Heart left ventricle (tissue), 16 donors: Measurements from ENCODE around the gene CCDC51. TPM values are rescaled to one million over a fixed set of nuclear protein-coding genes. Genes with fewer than 3 reads are reported as not detected.

Experiments used
- ATAC-seq, 4 donors: fragments of 200-7000 bp; cut with Tn5 transposase; one replicate each; pipeline ENCODE4 v1.9.1; 2020 to 2022; ENCODE audit warnings: moderate library complexity in 4 of 4, mild to moderate bottlenecking in 3 of 4, moderate number of reproducible peaks in 1 of 4
- DNase-seq, 5 donors: peaks; one replicate each; pipeline ENCODE4 v3.0.0-alpha.2; 2020
- H3K27ac ChIP-seq, 12 donors: fragments of 200-600 bp; sonication (generic) in 4 of 12; one replicate each; pipeline versions ENCODE4 v1.5.0 to v1.8.0; 2016 to 2022; ENCODE audit warnings: mild to moderate bottlenecking in 2 of 12
- H3K27me3 ChIP-seq, 9 donors: fragments of 200-600 bp; sonication (generic) in 2 of 9; one replicate each; pipeline versions ENCODE4 v1.5.1 to v1.8.0; 2016 to 2022; ENCODE audit warnings: mild to moderate bottlenecking in 3 of 9
- H3K36me3 ChIP-seq, 9 donors: fragments of 200-600 bp; sonication (generic) in 2 of 9; one replicate each; pipeline versions ENCODE4 v1.5.0 to v1.8.0; 2018 to 2022; ENCODE audit warnings: mild to moderate bottlenecking in 2 of 9
- H3K4me1 ChIP-seq, 12 donors: fragments of 200-600 bp; sonication (generic) in 4 of 12; one replicate each; pipeline versions ENCODE4 v1.5.0 to v1.8.0; 2016 to 2022; ENCODE audit warnings: mild to moderate bottlenecking in 3 of 12
- H3K4me3 ChIP-seq, 12 donors: fragments of 200-600 bp; sonication (generic) in 4 of 12; one replicate each; pipeline versions ENCODE4 v1.5.0 to v1.8.0; 2017 to 2022; ENCODE audit warnings: mild to moderate bottlenecking in 9 of 12, moderate library complexity in 4 of 12
- H3K9me3 ChIP-seq, 12 donors: fragments of 200-600 bp; sonication (generic) in 4 of 12; one replicate each; pipeline versions ENCODE4 v1.5.0 to v1.8.0; 2016 to 2022; ENCODE audit warnings: mild to moderate bottlenecking in 1 of 12
- POLR2A ChIP-seq, 2 donors: fragments of 450-650 bp; IDR thresholded peaks; one replicate each; pipeline ENCODE4 v1.6.1; 2017; ENCODE audit warnings: antibody characterized with exemption in 2 of 2, mild to moderate bottlenecking in 2 of 2, moderate library complexity in 2 of 2
- WGBS, 4 donors: extraction: QIAGEN DNeasy Blood & Tissue Kit in 2 of 4; methylation state at CpG; one replicate each; pipeline versions ENCODE4 v1.1.5 to v1.1.7; 2013 to 2018; 5-methylcytosine and 5-hydroxymethylcytosine counted together
- intact Hi-C, 10 donors: fragments of 100-400 bp; cut with DNase I; formaldehyde crosslinking; loops; one replicate each; pipeline versions ENCODE4 v1.11.1 to v1.14.2; 2022
- polyA plus RNA-seq, 2 donors: library from polyadenylated mRNA; stranded (reverse); fragments of 200-250 nt; gene quantifications; one replicate each; pipeline ENCODE4 v1.2.3, GENCODE V29; 2013
- total RNA-seq, 9 donors: library from RNA; depleted of rRNA in 2 of 9; stranded (reverse); fragments of >200 nt in 2 of 9; fragmentation: NEBNext Ultra II Directional in 3 of 9; extraction: Animal tissue kit (Norgen Biotek cat#: 25700) in 3 of 9; gene quantifications; one replicate each; pipeline versions ENCODE4 v1.1.0 to v1.2.4, GENCODE V29; 2016 to 2023
- TF ChIP-seq, protein P1 (sequence below), 12 donors: fragments of 200-600 bp; sonication (generic) in 4 of 12; IDR thresholded peaks; one replicate each; pipeline versions ENCODE4 v1.5.0 to v1.8.0; 2018 to 2022; ENCODE audit warnings: antibody characterized with exemption in 12 of 12, mild to moderate bottlenecking in 5 of 12
- donor health status: ischemic (EF 13 %, LVEDD 7.1; RV severe dilation, severe dysfunction).
- donor health status: healthy with polysubstance abuse.
- donor health status: DM: no; HTN: yes; CAD: no.
- donor health status: DM: no; HTN: no; CAD: no.
- donor health status: ischemic (EF 25% LVEDD 6.9; RV normal size, moderate dysfunction).
- donor health status: ischemic (EF 25% LVEDD 5.7; RV mildly dilated, moderate dysfunction).
- donor health status: healthy.
- donor health status: DM: yes; HTN: yes; CAD: no.
- donor health status: ischemic (EF 35%, LVEDD 5.7; RV mildly dilated, moderate dysfunction).
- donor health status: nonischemic (EF 11% LVEDD 7.7; RV severe dilation, severe dysfunction).
- donor health status: DM: yes; HTN: yes; CAD: no.
- donor health status: PGD.
- donor health status: ischemic (EF 29% LVEDD 5.4; RV normal size, mild dysfunction).
- donor health status: nonischemic (EF 23%, LVEDD 6.1; RV moderate dilation, normal function).

CCDC51 gene
- total and polyA plus RNA-seq, 11 donors, result 8.2 to 14.8 (median 11.6) TPM

GRCh38 chr3:48429317-48429959, 10.5 kb downstream of the CCDC51 start:
- TF ChIP-seq, protein P1, sequence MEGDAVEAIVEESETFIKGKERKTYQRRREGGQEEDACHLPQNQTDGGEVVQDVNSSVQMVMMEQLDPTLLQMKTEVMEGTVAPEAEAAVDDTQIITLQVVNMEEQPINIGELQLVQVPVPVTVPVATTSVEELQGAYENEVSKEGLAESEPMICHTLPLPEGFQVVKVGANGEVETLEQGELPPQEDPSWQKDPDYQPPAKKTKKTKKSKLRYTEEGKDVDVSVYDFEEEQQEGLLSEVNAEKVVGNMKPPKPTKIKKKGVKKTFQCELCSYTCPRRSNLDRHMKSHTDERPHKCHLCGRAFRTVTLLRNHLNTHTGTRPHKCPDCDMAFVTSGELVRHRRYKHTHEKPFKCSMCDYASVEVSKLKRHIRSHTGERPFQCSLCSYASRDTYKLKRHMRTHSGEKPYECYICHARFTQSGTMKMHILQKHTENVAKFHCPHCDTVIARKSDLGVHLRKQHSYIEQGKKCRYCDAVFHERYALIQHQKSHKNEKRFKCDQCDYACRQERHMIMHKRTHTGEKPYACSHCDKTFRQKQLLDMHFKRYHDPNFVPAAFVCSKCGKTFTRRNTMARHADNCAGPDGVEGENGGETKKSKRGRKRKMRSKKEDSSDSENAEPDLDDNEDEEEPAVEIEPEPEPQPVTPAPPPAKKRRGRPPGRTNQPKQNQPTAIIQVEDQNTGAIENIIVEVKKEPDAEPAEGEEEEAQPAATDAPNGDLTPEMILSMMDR (IDR thresholded peaks at IDR 0.05), result no peak
- TF ChIP-seq POLR2A (IDR thresholded peaks at IDR 0.05), result peak in 1 of 2 donors; percentile 53
- Histone ChIP-seq H3K4me3 (peak overlapping the region; percentile 62 to 87 (median 80)), H3K36me3 (peaks cover 0 to 25% (median 16%) of the 10 kb centered on the region in 9 donors), H3K27ac (peak overlapping the region; percentile 51 to 94 (median 89)), H3K4me1 (peaks cover 4 to 62% (median 42%) of the 10 kb centered on the region in 12 donors), H3K9me3 (no peaks in the 10 kb centered on the region), H3K27me3 (no peaks in the 10 kb centered on the region)
- ATAC-seq (peak in 2 of 4 donors; percentile 22 to 47), DNase-seq (peak; percentile 41 to 73 (median 57))
- intact Hi-C loops, result no loop called here
- 0 to 1% (median 1%) methylated on average over 41 to 86 of the region's 86 CpGs for WGBS, 4 donors

- Histone ChIP-seq H3K4me1 (peaks cover 4 to 66% (median 41%) of the 10 kb centered on the region in 12 donors), H3K27me3 (no peaks in the 10 kb centered on the region), H3K9me3 (no peaks in the 10 kb centered on the region), H3K36me3 (peaks cover 0 to 18% (median 16%) of the 10 kb centered on the region in 9 donors), H3K4me3 (peak overlapping the region; percentile 62 to 87 (median 80)), H3K27ac (peak overlapping the region; percentile 51 to 94 (median 89))
- intact Hi-C loops, result no loop called here
- ATAC-seq (peak in 3 of 4 donors; percentile 15 to 25 (median 19)), DNase-seq (peak; percentile 45 to 70 (median 61))
- WGBS, 4 donors, result 0 to 8% (median 3%) methylated on average over 5 to 60 of the region's 60 CpGs
- TF ChIP-seq POLR2A (IDR thresholded peaks at IDR 0.05), result peak in 1 of 2 donors; percentile 41
- TF ChIP-seq, protein P1 (IDR thresholded peaks at IDR 0.05), result no peak
These were observed 11.2 kb downstream of the CCDC51 start for GRCh38 chr3:48428572-48429316.

GRCh38 chr3:48428088-48428571, 11.8 kb downstream of the CCDC51 start:
- H3K27me3 ChIP-seq, result no peaks in the 10 kb centered on the region
- no peak for DNase-seq
- no peaks in the 10 kb centered on the region for H3K9me3 ChIP-seq
- H3K4me3 ChIP-seq, result peak overlapping the region in 11 of 12 donors; percentile 62 to 87 (median 79)
- peaks cover 4 to 69% (median 41%) of the 10 kb centered on the region in 12 donors for H3K4me1 ChIP-seq
- 49 to 68% (median 61%) methylated on average over 7 of the region's 7 CpGs for WGBS, 4 donors
- ATAC-seq, result no peak
- intact Hi-C loops, result no loop called here
- peak overlapping the region; percentile 77 to 94 (median 89) for H3K27ac ChIP-seq
- TF ChIP-seq, protein P1 (IDR thresholded peaks at IDR 0.05), result no peak
- TF ChIP-seq POLR2A (IDR thresholded peaks at IDR 0.05), result no peak
- peaks cover 0 to 14% (median 10%) of the 10 kb centered on the region in 9 donors for H3K36me3 ChIP-seq

GRCh38 chr3:48427630-48427962, 12.3 kb downstream of the CCDC51 start:
- H3K4me1 ChIP-seq, result peaks cover 4 to 74% (median 41%) of the 10 kb centered on the region in 12 donors
- peak overlapping the region in 8 of 12 donors; percentile 17 to 86 (median 79) for H3K4me3 ChIP-seq
- H3K36me3 ChIP-seq, result peaks cover 0 to 12% (median 5%) of the 10 kb centered on the region in 9 donors
- DNase-seq, result peak in 2 of 5 donors; percentile 46 to 50
- WGBS, 4 donors, result 61 to 75% (median 70%) methylated on average over 9 of the region's 9 CpGs
- H3K27me3 ChIP-seq, result no peaks in the 10 kb centered on the region
- no peaks in the 10 kb centered on the region for H3K9me3 ChIP-seq
- peak in 2 of 4 donors; percentile 8 to 30 for ATAC-seq
- H3K27ac ChIP-seq, result peak overlapping the region; percentile 77 to 94 (median 89)
- no peak for TF ChIP-seq POLR2A (IDR thresholded peaks at IDR 0.05)
- TF ChIP-seq, protein P1 (IDR thresholded peaks at IDR 0.05), result no peak
- intact Hi-C loops, result no loop called here
